Left hindlimb (tissue), 1 donor: ENCODE data around the gene NDUFS7.
"Not testable (repeated sequence)": the region's sequence is repeated elsewhere in the genome, so short reads cannot be mapped to it uniquely, and the experiment has no call there.

ENCODE experiments used
- DNase-seq: peaks from one replicate; pipeline ENCODE4 v3.0.0-alpha.2; 2018

The NDUFS7 gene

GRCh38 chr19:1435378-1435989 lies 51.8 kb downstream of the NDUFS7 start:
- DNase-seq = no peak

GRCh38 chr19:1437609-1438008 lies 53.9 kb downstream of the NDUFS7 start:
- DNase-seq = no peak

GRCh38 chr19:1438035-1438932 lies 54.6 kb downstream of the NDUFS7 start, which contains the start of gene RPS15:
TSS of gene RPS15 (plus strand) at chr19:1438396. CDS start at chr19:1438426, 30 bp downstream.
- DNase-seq = peak; percentile 96

GRCh38 chr19:1438933-1439354 lies 55.2 kb downstream of the NDUFS7 start:
- DNase-seq = no peak

GRCh38 chr19:1439525-1440417 lies 56.1 kb downstream of the NDUFS7 start:
- DNase-seq = not testable (repeated sequence)

- DNase-seq = no peak
Observed at GRCh38 chr19:1440418-1440801, 56.7 kb downstream of the NDUFS7 start.

- no peak for DNase-seq
Observed at GRCh38 chr19:1441022-1441426, 57.3 kb downstream of the NDUFS7 start.

- no peak for DNase-seq
Observed at GRCh38 chr19:1441677-1442438, 58.2 kb downstream of the NDUFS7 start.
